BE2C (cell line): ENCODE results near the gene FOXN3.

Experiments
- DNase-seq: peaks from one replicate; pipeline ENCODE4 v3.0.0-alpha.2; 2020
- H3K27me3 ChIP-seq: fragments of 250-450 bp; sonication (Bioruptor Pico); 2 replicates; pipeline ENCODE4 v1.5.1; 2020; ENCODE audit warnings: mild to moderate bottlenecking
- H3K36me3 ChIP-seq: fragments of 250-450 bp; sonication (Bioruptor Pico); 2 replicates; pipeline ENCODE4 v1.5.1; 2020; ENCODE audit warnings: mild to moderate bottlenecking
- H3K4me1 ChIP-seq: fragments of 250-450 bp; sonication (Bioruptor Pico); 2 replicates; pipeline ENCODE4 v1.5.1; 2020
- H3K4me3 ChIP-seq: 2 replicates; pipeline ENCODE4 v1.5.1; 2011; ENCODE audit warnings: low read depth, low read length
- H3K9me3 ChIP-seq: fragments of 250-450 bp; sonication (Bioruptor Pico); 2 replicates; pipeline ENCODE4 v1.5.1; 2020
- CTCF ChIP-seq: IDR thresholded peaks from 2 replicates; pipeline ENCODE4 v1.5.1; 2012; ENCODE audit warnings: mild to moderate bottlenecking, low read depth, low read length

FOXN3 gene

GRCh38 chr14:89146274-89146673 is 270.8 kb downstream of the FOXN3 start:
- TF ChIP-seq CTCF = no peak
- Histone ChIP-seq H3K4me1 (peaks cover 6% of the 10 kb centered on the region; the same call in 1 of the 2 replicates), H3K4me3 (no peak overlapping the region), H3K36me3 (no peaks in the 10 kb centered on the region), H3K9me3 (no peaks in the 10 kb centered on the region), H3K27me3 (no peaks in the 10 kb centered on the region)
- DNase-seq = no peak

- Histone ChIP-seq H3K4me1 (peaks cover 6% of the 10 kb centered on the region; the same call in 1 of the 2 replicates), H3K27me3 (no peaks in the 10 kb centered on the region), H3K9me3 (no peaks in the 10 kb centered on the region), H3K36me3 (no peaks in the 10 kb centered on the region), H3K4me3 (no peak overlapping the region)
- no peak for DNase-seq
- TF ChIP-seq CTCF = no peak
Measured at GRCh38 chr14:89144642-89145041, 272.4 kb downstream of the FOXN3 start.

GRCh38 chr14:89144066-89144465 is 273.0 kb downstream of the FOXN3 start:
- DNase-seq = no peak
- Histone ChIP-seq H3K27me3 (no peaks in the 10 kb centered on the region), H3K4me1 (peaks cover 6% of the 10 kb centered on the region; the same call in 1 of the 2 replicates), H3K4me3 (no peak overlapping the region), H3K9me3 (no peaks in the 10 kb centered on the region), H3K36me3 (no peaks in the 10 kb centered on the region)
- 0 out of 2 replicates have a peak, but pooled peaks have one; percentile 6 for TF ChIP-seq CTCF

- Histone ChIP-seq H3K36me3 (no peaks in the 10 kb centered on the region), H3K27me3 (no peaks in the 10 kb centered on the region), H3K4me3 (no peak overlapping the region), H3K9me3 (no peaks in the 10 kb centered on the region), H3K4me1 (peaks cover 6% of the 10 kb centered on the region; the same call in 1 of the 2 replicates)
- DNase-seq = no peak
- no peak for TF ChIP-seq CTCF
Measured at GRCh38 chr14:89143595-89143994, 273.4 kb downstream of the FOXN3 start.

- no peak for TF ChIP-seq CTCF
- H3K4me1 ChIP-seq = peaks cover 6% of the 10 kb centered on the region; the same call in 1 of the 2 replicates
Measured at GRCh38 chr14:89142366-89142765, 274.7 kb downstream of the FOXN3 start.

GRCh38 chr14:89141862-89142261 is 275.2 kb downstream of the FOXN3 start:
- H3K27me3 ChIP-seq = no peaks in the 10 kb centered on the region
- no peak overlapping the region for H3K4me3 ChIP-seq
- no peaks in the 10 kb centered on the region for H3K36me3 ChIP-seq
- DNase-seq = no peak
- no peaks in the 10 kb centered on the region for H3K9me3 ChIP-seq
- H3K4me1 ChIP-seq = peaks cover 6% of the 10 kb centered on the region; the same call in 1 of the 2 replicates
- no peak for TF ChIP-seq CTCF

More at GRCh38 chr14:89142366-89142765, 274.7 kb downstream of the FOXN3 start:
- no peak for DNase-seq
- Histone ChIP-seq H3K27me3 (no peaks in the 10 kb centered on the region), H3K36me3 (no peaks in the 10 kb centered on the region), H3K4me3 (no peak overlapping the region), H3K9me3 (no peaks in the 10 kb centered on the region)
